HG02798 (cell line): Measurements from ENCODE around the gene THRA.

Experiments used
- ATAC-seq: cut with Tn5 transposase; IDR thresholded peaks from one replicate; pipeline ENCODE4 v1.9.1; 2021; ENCODE audit warnings: mild to moderate bottlenecking; ENCODE audit not compliant: unreplicated experiment, poor library complexity

Gene THRA

GRCh38 chr17:40095944-40096791 lies 33.4 kb downstream of the THRA start:
- ATAC-seq: peak; percentile 37

- no peak for ATAC-seq
Observed at GRCh38 chr17:40097087-40097486, 34.3 kb downstream of the THRA start.

GRCh38 chr17:40097931-40098845 lies 35.4 kb downstream of the THRA start:
- no peak for ATAC-seq

- ATAC-seq: peak; percentile 79
Observed at GRCh38 chr17:40098846-40099618, 36.3 kb downstream of the THRA start.

- no peak for ATAC-seq
Observed at GRCh38 chr17:40099619-40100418, 37.1 kb downstream of the THRA start.

- no peak for ATAC-seq
Observed at GRCh38 chr17:40100419-40100668, 37.6 kb downstream of the THRA start, which contains the start of gene NR1D1. Gene NR1D1 (minus strand): TSS chr17:40100589. CDS start chr17:40100094, 495 bp downstream.

GRCh38 chr17:40100669-40101366 lies 38.1 kb downstream of the THRA start:
- ATAC-seq: peak; percentile 33

GRCh38 chr17:40101367-40102210 lies 38.8 kb downstream of the THRA start:
- ATAC-seq: no peak

- no peak for ATAC-seq
Observed at GRCh38 chr17:40103071-40103661, 40.4 kb downstream of the THRA start.

GRCh38 chr17:40103688-40104087 lies 40.9 kb downstream of the THRA start:
- ATAC-seq: no peak

GRCh38 chr17:40104594-40105486 lies 42.1 kb downstream of the THRA start:
- no peak for ATAC-seq

- ATAC-seq: no peak
Observed at GRCh38 chr17:40105861-40106759, 43.3 kb downstream of the THRA start.

GRCh38 chr17:40106760-40107521 lies 44.2 kb downstream of the THRA start:
- no peak for ATAC-seq

GRCh38 chr17:40107522-40108174 lies 44.9 kb downstream of the THRA start:
- ATAC-seq: no peak
